GM18951 (cell line): Measurements from ENCODE around the gene RAB9B.

Experiments
- POLR2A ChIP-seq: IDR thresholded peaks from 4 replicates; pipeline ENCODE4 v1.6.1; 2011; ENCODE audit warnings: mild to moderate bottlenecking; ENCODE audit not compliant: insufficient read length, insufficient read depth; ENCODE audit errors: extremely low read depth
- in situ Hi-C: fragments of 300-500 bp; cut with MboI; formaldehyde crosslinking; loops from one replicate; pipeline ENCODE4 v1.12.0; 2022; ENCODE audit warnings: low sequenced_read_pairs, mixed read lengths, inconsistent platforms; ENCODE audit not compliant: unreplicated experiment

Gene RAB9B

DNA sequence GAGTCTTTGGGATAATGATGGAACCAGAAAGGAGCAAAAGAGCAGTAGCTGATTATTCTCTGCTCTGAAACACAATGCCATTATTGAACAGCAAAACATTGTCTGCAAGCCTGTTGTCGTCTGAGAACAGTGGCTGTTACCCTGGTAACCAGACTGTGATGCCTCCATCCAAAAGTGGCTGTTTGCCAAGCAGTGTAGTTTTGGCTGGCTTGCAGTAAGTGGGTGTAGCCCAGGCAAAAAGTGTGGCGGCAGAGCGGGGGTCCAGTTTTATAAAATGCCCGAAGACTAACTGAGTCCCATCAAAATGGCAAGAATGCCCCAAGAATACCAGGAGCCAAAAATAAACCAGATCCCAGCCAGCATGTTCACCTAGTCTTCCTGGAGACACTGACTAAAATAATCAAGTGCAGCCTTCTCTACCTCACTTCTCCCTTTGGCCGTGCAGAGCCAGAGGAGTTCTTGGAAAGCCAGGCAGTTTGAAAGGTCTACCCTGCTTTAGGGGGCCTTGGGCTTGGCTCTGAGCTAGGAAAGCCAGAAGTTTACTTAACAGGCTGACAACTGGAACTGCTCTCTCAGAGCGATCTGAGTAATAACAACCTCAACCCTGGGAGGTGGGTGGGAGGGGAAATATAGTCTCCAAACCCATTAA is 52.8 kb downstream of the RAB9B start:
- in situ Hi-C loops: no loop called here
- TF ChIP-seq POLR2A: no peak

DNA sequence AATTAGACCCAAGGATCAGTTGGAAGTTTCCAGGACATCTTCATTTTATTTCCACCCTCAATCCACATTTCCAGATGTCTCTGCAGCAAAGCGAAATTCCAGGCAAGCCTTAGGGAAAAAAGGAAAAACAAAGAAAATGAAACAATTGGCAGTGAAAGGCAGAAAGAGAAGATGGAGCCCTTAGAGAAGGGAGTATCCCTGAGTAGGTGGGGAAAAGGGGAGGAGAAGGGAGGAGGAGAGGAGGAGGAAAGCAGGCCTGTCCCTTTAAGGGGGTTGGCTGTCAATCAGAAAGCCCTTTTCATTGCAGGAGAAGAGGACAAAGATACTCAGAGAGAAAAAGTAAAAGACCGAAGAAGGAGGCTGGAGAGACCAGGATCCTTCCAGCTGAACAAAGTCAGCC is 55.5 kb downstream of the RAB9B start, which contains the start of gene PLP1:
Gene PLP1 (plus strand): TSS at position 295 of the 400 bp plus-strand sequence. CDS start 156 bp downstream, outside the sequence.
- in situ Hi-C loops: no loop called here
- no peak for TF ChIP-seq POLR2A

DNA sequence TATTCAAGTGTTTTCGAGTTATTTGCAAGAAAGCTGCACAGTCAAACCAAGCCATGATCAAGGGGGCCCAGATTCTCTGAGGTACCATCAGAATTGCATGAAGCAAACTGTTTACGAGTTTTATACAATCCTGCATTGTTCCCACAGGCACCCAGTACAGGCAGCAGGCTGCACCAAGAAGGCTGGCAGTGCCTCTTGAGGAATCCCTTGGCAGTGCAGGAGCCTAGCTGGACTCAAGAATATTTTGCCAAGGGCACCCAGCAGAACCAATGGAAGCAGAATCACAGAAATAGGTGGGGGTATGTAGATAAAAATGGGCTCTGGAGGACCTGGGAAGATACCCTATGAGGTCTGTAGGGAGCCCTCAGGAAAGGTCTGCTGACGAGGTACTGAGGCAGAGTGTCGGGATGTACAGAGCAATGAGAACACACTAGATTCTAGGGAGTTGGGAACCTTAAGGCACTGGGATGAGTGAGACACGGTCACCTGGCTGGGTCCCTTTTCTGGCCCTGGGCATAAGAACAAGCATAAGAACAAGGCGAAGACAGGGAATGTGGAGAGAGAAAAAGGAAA is 57.9 kb downstream of the RAB9B start:
- no peak for TF ChIP-seq POLR2A
- in situ Hi-C loops: no loop called here

DNA sequence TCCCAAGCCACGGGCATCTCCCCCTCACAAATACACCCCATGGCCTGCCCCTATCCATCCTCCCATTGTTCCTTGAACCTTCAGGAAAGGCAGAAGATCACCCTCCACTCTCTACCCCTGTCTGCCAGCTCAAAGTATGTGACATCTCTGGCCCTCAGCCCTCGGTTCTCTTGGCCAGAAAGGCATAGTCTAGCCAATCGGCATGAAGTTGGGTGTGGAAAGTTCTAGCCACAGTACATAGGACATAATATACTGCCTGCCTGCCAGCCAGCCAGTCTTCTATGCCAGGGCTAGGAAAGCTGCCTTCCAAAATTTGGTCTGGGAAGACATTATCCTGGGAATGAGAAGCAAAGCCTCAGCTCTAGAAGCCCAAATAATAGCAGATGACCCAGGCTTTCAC is 58.6 kb downstream of the RAB9B start:
- no peak for TF ChIP-seq POLR2A
- in situ Hi-C loops: no loop called here
